Osteoblast (primary cell): ENCODE measurements around the gene GABBR2. TPM values are rescaled to one million over a fixed set of nuclear protein-coding genes. Genes with fewer than 3 reads are reported as not detected.

Source experiments
- DNase-seq: peaks from one replicate; pipeline ENCODE4 v3.0.0; 2011; ENCODE audit warnings: low spot score, mixed read lengths; ENCODE audit not compliant: insufficient read length; ENCODE audit errors: missing footprints
- H2AFZ ChIP-seq: 2 replicates; pipeline ENCODE4 v1.6.0; 2011; ENCODE audit warnings: mild to moderate bottlenecking, low read length
- H3K27ac ChIP-seq: 2 replicates; pipeline ENCODE4 v1.5.1; 2011; ENCODE audit warnings: mild to moderate bottlenecking, low read depth, low read length, moderate library complexity
- H3K27me3 ChIP-seq: 2 replicates; pipeline ENCODE4 v1.6.0; 2012; ENCODE audit warnings: mild to moderate bottlenecking, control low read depth, inconsistent platforms, low read length, moderate library complexity; ENCODE audit not compliant: insufficient read depth
- H3K36me3 ChIP-seq: 2 replicates; pipeline ENCODE4 v1.5.1; 2011; ENCODE audit warnings: mild to moderate bottlenecking, low read length, control low read depth, moderate library complexity; ENCODE audit not compliant: insufficient read depth
- H3K4me1 ChIP-seq: 2 replicates; pipeline ENCODE4 v1.5.1; 2011; ENCODE audit warnings: mild to moderate bottlenecking, low read length, control low read depth, moderate library complexity; ENCODE audit not compliant: insufficient read depth
- H3K4me2 ChIP-seq: 2 replicates; pipeline ENCODE4 v1.6.0; 2011; ENCODE audit warnings: mild to moderate bottlenecking, low read length; ENCODE audit not compliant: insufficient read depth
- H3K4me3 ChIP-seq: fragments of 200-600 bp; sonication (generic); 3 replicates; pipeline ENCODE4 v1.5.1; 2012; ENCODE audit warnings: mild to moderate bottlenecking, low read length, inconsistent platforms; ENCODE audit not compliant: insufficient read depth
- H3K79me2 ChIP-seq: 2 replicates; pipeline ENCODE4 v1.6.0; 2012; ENCODE audit warnings: mild to moderate bottlenecking, low read length, control low read depth, inconsistent platforms; ENCODE audit not compliant: insufficient read depth
- H3K9me3 ChIP-seq: 2 replicates; pipeline ENCODE4 v1.5.1; 2011; ENCODE audit warnings: low read depth, low read length, control low read depth
- H4K20me1 ChIP-seq: 2 replicates; pipeline ENCODE4 v1.6.0; 2012; ENCODE audit warnings: mild to moderate bottlenecking, low read length, control low read depth; ENCODE audit not compliant: insufficient read depth
- CTCF ChIP-seq: IDR thresholded peaks from 2 replicates; pipeline ENCODE4 v1.5.1; 2011; ENCODE audit warnings: mild to moderate bottlenecking, low read depth, low read length, moderate library complexity; ENCODE audit errors: extremely low read depth
- total RNA-seq: library from RNA; depleted of rRNA; stranded (reverse); fragments of >200 nt; gene quantifications from 2 replicates; pipeline ENCODE4 v1.2.3, GENCODE V29; 2012

GABBR2 gene
- total RNA-seq, 1 donor: under 0.01 TPM

- Histone ChIP-seq H3K79me2 (no peaks in the 10 kb centered on the region), H3K9me3 (no peaks in the 10 kb centered on the region), H3K27ac (no peak overlapping the region), H3K4me3 (no peak overlapping the region), H2AFZ (no peak overlapping the region), H3K27me3 (no peaks in the 10 kb centered on the region), H4K20me1 (no peaks in the 10 kb centered on the region), H3K4me2 (no peak overlapping the region), H3K4me1 (peaks cover 4% of the 10 kb centered on the region), H3K36me3 (no peaks in the 10 kb centered on the region)
- no peak for DNase-seq
- no peak for TF ChIP-seq CTCF
Measured at GRCh38 chr9:98312365-98312764, 396.4 kb downstream of the GABBR2 start.

- no peaks in the 10 kb centered on the region for H3K9me3 ChIP-seq
- H3K36me3 ChIP-seq: no peaks in the 10 kb centered on the region
- H3K4me1 ChIP-seq: peaks cover 4% of the 10 kb centered on the region
- DNase-seq: no peak
- H2AFZ ChIP-seq: no peak overlapping the region
- no peaks in the 10 kb centered on the region for H3K27me3 ChIP-seq
- no peak overlapping the region for H3K4me3 ChIP-seq
- no peak overlapping the region for H3K27ac ChIP-seq
- TF ChIP-seq CTCF: no peak
- H4K20me1 ChIP-seq: no peaks in the 10 kb centered on the region
- H3K79me2 ChIP-seq: no peaks in the 10 kb centered on the region
- H3K4me2 ChIP-seq: no peak overlapping the region
Measured at GRCh38 chr9:98311541-98311940, 397.2 kb downstream of the GABBR2 start.

- H3K9me3 ChIP-seq: no peaks in the 10 kb centered on the region
- no peaks in the 10 kb centered on the region for H4K20me1 ChIP-seq
- no peaks in the 10 kb centered on the region for H3K27me3 ChIP-seq
- H2AFZ ChIP-seq: no peak overlapping the region
- no peak overlapping the region for H3K4me2 ChIP-seq
- no peaks in the 10 kb centered on the region for H3K79me2 ChIP-seq
- no peak for TF ChIP-seq CTCF
- DNase-seq: peak; percentile 49
- H3K4me3 ChIP-seq: no peak overlapping the region
- H3K27ac ChIP-seq: no peak overlapping the region
- no peaks in the 10 kb centered on the region for H3K36me3 ChIP-seq
- peaks cover 4% of the 10 kb centered on the region for H3K4me1 ChIP-seq
Measured at GRCh38 chr9:98310752-98311392, 397.9 kb downstream of the GABBR2 start.

GRCh38 chr9:98306384-98307145 lies 402.2 kb downstream of the GABBR2 start:
- H3K4me3 ChIP-seq: no peak overlapping the region
- H3K27ac ChIP-seq: no peak overlapping the region
- no peak overlapping the region for H3K4me2 ChIP-seq
- H3K79me2 ChIP-seq: no peaks in the 10 kb centered on the region
- no peaks in the 10 kb centered on the region for H3K36me3 ChIP-seq
- no peak overlapping the region for H2AFZ ChIP-seq
- no peaks in the 10 kb centered on the region for H3K4me1 ChIP-seq
- no peaks in the 10 kb centered on the region for H4K20me1 ChIP-seq
- no peak for TF ChIP-seq CTCF
- DNase-seq: no peak
- H3K27me3 ChIP-seq: no peaks in the 10 kb centered on the region
- H3K9me3 ChIP-seq: no peaks in the 10 kb centered on the region
